Tibial artery (tissue), 4 donors: ENCODE data around the gene ZC3H7B.

Experiments used
- DNase-seq, 2 donors: peaks; one replicate each; pipeline ENCODE4 v3.0.0-alpha.2; 2019
- H3K27ac ChIP-seq, 2 donors: fragments of 200-600 bp; sonication (generic) in 1 of 2; 1 replicate in 1 of 2; 2 replicates in 1 of 2; pipeline ENCODE4 v1.5.1; 2018 to 2019; ENCODE audit warnings: mild to moderate bottlenecking in 1 of 2
- H3K27me3 ChIP-seq, 2 donors: fragments of 200-600 bp; sonication (generic) in 1 of 2; one replicate each; pipeline versions ENCODE4 v1.5.1 to v1.6.0; 2016 to 2019
- H3K36me3 ChIP-seq, 3 donors: fragments of 200-600 bp; sonication (generic) in 2 of 3; one replicate each; pipeline ENCODE4 v1.5.1; 2016 to 2019; ENCODE audit warnings: mild to moderate bottlenecking in 2 of 3
- H3K4me1 ChIP-seq, 4 donors: fragments of 200-600 bp; sonication (generic) in 2 of 4; 1 replicate in 3 of 4; 2 replicates in 1 of 4; pipeline ENCODE4 v1.5.1; 2016 to 2019
- H3K4me3 ChIP-seq, 2 donors: fragments of 200-600 bp; sonication (generic) in 1 of 2; 1 replicate in 1 of 2; 2 replicates in 1 of 2; pipeline ENCODE4 v1.5.1; 2018 to 2019; ENCODE audit warnings: mild to moderate bottlenecking in 2 of 2
- H3K9me3 ChIP-seq, 3 donors: fragments of 200-600 bp; sonication (generic) in 1 of 3; one replicate each; pipeline ENCODE4 v1.5.1; 2016 to 2019
- intact Hi-C: fragments of 100-400 bp; cut with DNase I; formaldehyde crosslinking; loops from one replicate; pipeline ENCODE4 v1.15.0; 2023; ENCODE audit warnings: low total_unique reads
- TF ChIP-seq, protein P1 (sequence below), 2 experiments: fragments of 200-600 bp in 1 of 2; fragments of 450-650 bp in 1 of 2; IDR thresholded peaks; one replicate each; pipeline ENCODE4 v1.5.1; 2017 to 2019; ENCODE audit warnings: antibody characterized with exemption in 2 of 2, mild to moderate bottlenecking in 1 of 2, moderate library complexity in 1 of 2

ZC3H7B gene, protein sequence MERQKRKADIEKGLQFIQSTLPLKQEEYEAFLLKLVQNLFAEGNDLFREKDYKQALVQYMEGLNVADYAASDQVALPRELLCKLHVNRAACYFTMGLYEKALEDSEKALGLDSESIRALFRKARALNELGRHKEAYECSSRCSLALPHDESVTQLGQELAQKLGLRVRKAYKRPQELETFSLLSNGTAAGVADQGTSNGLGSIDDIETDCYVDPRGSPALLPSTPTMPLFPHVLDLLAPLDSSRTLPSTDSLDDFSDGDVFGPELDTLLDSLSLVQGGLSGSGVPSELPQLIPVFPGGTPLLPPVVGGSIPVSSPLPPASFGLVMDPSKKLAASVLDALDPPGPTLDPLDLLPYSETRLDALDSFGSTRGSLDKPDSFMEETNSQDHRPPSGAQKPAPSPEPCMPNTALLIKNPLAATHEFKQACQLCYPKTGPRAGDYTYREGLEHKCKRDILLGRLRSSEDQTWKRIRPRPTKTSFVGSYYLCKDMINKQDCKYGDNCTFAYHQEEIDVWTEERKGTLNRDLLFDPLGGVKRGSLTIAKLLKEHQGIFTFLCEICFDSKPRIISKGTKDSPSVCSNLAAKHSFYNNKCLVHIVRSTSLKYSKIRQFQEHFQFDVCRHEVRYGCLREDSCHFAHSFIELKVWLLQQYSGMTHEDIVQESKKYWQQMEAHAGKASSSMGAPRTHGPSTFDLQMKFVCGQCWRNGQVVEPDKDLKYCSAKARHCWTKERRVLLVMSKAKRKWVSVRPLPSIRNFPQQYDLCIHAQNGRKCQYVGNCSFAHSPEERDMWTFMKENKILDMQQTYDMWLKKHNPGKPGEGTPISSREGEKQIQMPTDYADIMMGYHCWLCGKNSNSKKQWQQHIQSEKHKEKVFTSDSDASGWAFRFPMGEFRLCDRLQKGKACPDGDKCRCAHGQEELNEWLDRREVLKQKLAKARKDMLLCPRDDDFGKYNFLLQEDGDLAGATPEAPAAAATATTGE

DNA sequence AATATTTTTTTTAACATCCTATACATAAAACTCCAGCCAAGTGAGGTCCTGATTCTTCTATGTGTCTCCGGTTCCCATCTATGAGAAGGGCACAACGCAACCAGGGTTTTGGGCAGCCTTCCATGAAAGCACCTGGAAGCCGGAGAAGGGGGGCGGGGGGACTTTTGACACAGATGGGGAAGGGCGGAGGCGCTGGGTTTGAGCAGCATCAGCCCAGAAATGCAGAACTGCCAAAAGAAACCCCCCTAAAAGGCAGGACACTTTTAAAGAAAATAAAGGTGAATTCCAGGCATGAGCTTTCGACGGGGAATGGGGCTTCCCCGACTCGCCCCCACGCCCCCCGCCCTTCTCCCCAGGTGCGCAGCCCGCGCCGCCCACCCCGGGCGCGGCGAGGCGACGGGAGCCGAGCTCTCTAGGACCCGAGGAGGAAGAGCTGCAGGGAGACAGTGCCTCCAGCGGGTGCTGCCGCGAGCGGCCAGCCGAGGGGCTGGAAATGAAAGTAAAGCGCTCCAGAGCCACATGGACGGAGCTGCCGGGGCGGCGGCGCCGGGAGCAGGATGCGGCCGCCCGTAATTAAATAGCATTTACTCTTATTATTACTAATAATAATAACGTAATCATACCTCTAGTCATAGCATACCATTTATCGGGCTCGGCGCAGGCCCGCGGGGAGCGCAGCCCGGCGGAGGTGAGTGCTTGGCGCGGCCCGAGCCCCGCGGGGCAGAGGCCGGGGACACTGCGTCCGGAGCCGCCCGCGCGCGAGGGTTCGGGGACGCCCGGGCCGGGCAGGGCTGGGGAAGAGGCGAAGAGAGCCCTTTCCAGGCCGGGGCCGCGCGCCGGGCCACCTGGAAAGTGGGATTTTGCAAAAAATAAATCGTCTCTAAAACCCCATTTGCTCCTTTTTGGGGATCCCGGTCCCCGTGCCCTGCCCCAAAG lies at the start of gene ZC3H7B:
Gene ZC3H7B, plus strand, starts transcription at position 441 of the 936 bp plus-strand sequence. CDS start 19,136 bp downstream, outside the sequence.
- intact Hi-C loops = loop anchor here (10.0 kb wide), 1 partner anchor 63 kb away; no protein-coding TSS in a partner anchor
- Histone ChIP-seq H3K27me3 (no peaks in the 10 kb centered on the region), H3K27ac (peak within 1 kb of the TSS; percentile 80 to 83), H3K9me3 (no peaks in the 10 kb centered on the region), H3K36me3 (no peaks in the 10 kb centered on the region), H3K4me3 (peak within 1 kb of the TSS; percentile 81 to 87), H3K4me1 (peaks cover 0 to 29% (median 14%) of the 10 kb centered on the region in 4 donors)
- TF ChIP-seq, protein P1, sequence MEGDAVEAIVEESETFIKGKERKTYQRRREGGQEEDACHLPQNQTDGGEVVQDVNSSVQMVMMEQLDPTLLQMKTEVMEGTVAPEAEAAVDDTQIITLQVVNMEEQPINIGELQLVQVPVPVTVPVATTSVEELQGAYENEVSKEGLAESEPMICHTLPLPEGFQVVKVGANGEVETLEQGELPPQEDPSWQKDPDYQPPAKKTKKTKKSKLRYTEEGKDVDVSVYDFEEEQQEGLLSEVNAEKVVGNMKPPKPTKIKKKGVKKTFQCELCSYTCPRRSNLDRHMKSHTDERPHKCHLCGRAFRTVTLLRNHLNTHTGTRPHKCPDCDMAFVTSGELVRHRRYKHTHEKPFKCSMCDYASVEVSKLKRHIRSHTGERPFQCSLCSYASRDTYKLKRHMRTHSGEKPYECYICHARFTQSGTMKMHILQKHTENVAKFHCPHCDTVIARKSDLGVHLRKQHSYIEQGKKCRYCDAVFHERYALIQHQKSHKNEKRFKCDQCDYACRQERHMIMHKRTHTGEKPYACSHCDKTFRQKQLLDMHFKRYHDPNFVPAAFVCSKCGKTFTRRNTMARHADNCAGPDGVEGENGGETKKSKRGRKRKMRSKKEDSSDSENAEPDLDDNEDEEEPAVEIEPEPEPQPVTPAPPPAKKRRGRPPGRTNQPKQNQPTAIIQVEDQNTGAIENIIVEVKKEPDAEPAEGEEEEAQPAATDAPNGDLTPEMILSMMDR (IDR thresholded peaks at IDR 0.05) = peak; percentile 41 to 64
- peak; percentile 82 to 87 for DNase-seq

DNA sequence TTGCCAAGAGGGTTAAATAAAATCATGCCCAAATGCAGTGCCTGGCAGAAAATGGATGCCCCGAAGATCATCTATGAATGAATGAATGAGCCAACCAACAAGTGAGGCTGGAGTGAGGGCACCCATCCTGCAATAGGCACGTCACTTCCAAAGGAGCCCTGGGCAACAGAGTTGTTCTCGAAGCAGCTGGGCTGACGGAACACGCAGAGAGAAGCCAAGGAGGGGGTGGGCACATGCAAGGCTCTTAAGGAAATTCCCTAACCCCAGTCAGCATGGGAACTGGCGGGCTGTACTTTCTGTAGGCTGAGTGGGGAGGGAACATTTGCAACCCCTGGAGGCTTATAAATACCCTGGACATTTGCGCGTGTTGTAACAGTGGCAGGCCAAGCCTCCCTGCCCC lies 49.0 kb upstream of the ZC3H7B start:
- Histone ChIP-seq H3K4me1 (no peaks in the 10 kb centered on the region), H3K36me3 (peaks cover 72 to 100% (median 95%) of the 10 kb centered on the region in 3 donors), H3K27ac (no peak overlapping the region), H3K9me3 (no peaks in the 10 kb centered on the region), H3K4me3 (no peak overlapping the region), H3K27me3 (no peaks in the 10 kb centered on the region)
- TF ChIP-seq, protein P1 (IDR thresholded peaks at IDR 0.05) = no peak
- intact Hi-C loops = no loop called here
- DNase-seq = no peak

DNA sequence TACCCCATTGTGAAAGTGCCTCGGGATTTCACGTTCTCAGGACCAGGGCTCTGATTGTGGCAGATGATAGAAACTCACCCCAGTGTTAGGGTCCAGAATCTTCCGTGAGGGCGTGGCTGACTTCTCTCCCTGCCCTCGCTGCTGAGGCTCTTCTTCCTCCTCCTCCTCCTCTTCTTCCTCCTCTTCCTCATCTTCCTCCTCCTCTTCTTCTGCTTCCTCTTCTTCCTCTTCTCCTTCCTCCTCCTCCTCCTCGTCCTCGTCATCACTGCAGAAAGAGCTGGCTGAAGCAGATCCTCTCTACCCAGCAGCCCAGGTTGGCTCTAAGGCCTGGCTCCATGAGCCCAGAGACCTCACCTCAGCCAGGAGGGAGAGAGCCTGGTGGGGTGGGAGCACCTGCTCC lies 47.1 kb upstream of the ZC3H7B start:
- no peaks in the 10 kb centered on the region for H3K4me1 ChIP-seq
- H3K4me3 ChIP-seq = no peak overlapping the region
- no peak for DNase-seq
- intact Hi-C loops = no loop called here
- peaks cover 63 to 100% (median 95%) of the 10 kb centered on the region in 3 donors for H3K36me3 ChIP-seq
- no peaks in the 10 kb centered on the region for H3K27me3 ChIP-seq
- no peaks in the 10 kb centered on the region for H3K9me3 ChIP-seq
- no peak overlapping the region for H3K27ac ChIP-seq
- TF ChIP-seq, protein P1 (IDR thresholded peaks at IDR 0.05) = no peak

DNA sequence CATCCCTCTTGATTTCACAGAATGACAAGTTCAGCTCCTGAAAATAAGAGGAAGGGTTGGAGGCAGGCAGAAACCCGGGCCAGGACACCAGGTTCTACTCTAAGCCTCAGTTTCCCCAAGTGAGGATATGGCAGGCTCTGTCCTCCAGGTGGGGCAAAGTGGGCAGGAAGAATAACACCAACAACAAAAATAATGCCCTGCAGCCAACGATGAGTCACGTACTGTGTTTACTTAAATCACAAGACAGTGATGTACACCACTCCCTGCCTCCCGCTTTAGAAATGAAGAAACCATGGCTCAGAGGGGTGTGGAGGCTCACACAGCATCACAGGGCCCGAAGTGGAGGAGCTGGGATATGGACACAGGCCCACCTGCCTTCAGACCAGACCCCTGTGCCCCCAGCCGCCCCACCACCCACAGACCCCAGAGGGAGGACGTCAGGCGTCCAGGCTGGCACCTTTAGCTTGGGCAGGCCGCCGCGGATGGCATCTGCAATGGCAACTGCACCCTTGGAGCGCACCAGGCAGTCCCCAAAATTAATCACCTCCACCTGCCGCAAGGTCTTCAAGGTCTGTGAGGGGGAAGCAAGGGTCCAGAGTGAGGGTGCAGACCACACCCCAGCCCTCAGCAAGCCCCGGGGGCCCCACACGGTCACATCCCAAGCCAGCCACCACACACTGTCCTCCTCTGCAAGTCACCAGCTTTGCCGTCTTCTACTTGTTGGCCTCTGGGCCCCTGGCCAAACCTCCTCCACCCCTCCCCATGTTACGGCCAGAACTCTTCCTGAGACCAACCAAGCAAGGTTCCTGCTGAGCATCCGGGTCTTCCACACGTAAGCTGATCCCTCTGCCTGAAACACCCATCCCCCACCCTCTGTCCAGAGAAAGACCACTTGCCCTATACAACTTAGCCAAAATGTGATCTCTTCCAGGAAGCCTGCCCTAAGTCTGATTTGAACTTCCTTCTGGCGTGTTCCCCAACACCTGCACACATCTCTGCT lies 44.8 kb upstream of the ZC3H7B start:
- no peaks in the 10 kb centered on the region for H3K27me3 ChIP-seq
- H3K4me3 ChIP-seq = no peak overlapping the region
- no peaks in the 10 kb centered on the region for H3K4me1 ChIP-seq
- intact Hi-C loops = no loop called here
- H3K9me3 ChIP-seq = no peaks in the 10 kb centered on the region
- H3K27ac ChIP-seq = no peak overlapping the region
- no peak for DNase-seq
- TF ChIP-seq, protein P1 (IDR thresholded peaks at IDR 0.05) = no peak
- H3K36me3 ChIP-seq = peaks cover 64 to 98% (median 88%) of the 10 kb centered on the region in 3 donors
